HepG2 (cell line): ENCODE results near the gene NCOA5. TPM values are rescaled to one million over a fixed set of nuclear protein-coding genes. Genes with fewer than 3 reads are reported as not detected.

Experiments used
- BCL6 ChIP-seq: IDR thresholded peaks from 2 replicates; pipeline ENCODE4 v1.6.1; 2016; ENCODE audit warnings: missing genetic modification reagents, missing compliant biosample characterization
- GTF3A ChIP-seq: sonication (generic); formaldehyde crosslinking; conservative IDR thresholded peaks from 2 replicates; pipeline ENCODE4 v1.4.0; 2020; ENCODE audit warnings: mild to moderate bottlenecking, missing genetic modification reagents
- HNRNPUL1 ChIP-seq: fragments of 200-400 bp; formaldehyde crosslinking; IDR thresholded peaks from 2 replicates; pipeline ENCODE4 v1.6.1; 2017; ENCODE audit warnings: low read depth, mild to moderate bottlenecking, low read length, moderate library complexity
- MZF1 ChIP-seq: sonication (generic); formaldehyde crosslinking; IDR thresholded peaks from 2 replicates; pipeline ENCODE4 v1.8.1; 2023; ENCODE audit warnings: mild to moderate bottlenecking, missing genetic modification reagents, borderline replicate concordance
- SIN3A ChIP-seq: IDR thresholded peaks from 2 replicates; pipeline ENCODE4 v1.6.1; 2011; ENCODE audit warnings: low read depth, mild to moderate bottlenecking, control low read depth, low read length, borderline replicate concordance
- SOX5 ChIP-seq: IDR thresholded peaks from 2 replicates; pipeline ENCODE4 v1.6.1; 2016; ENCODE audit warnings: borderline replicate concordance
- ZFYVE20 ChIP-seq: sonication (generic); formaldehyde crosslinking; IDR thresholded peaks from 2 replicates; pipeline ENCODE4 v1.8.0; 2023; ENCODE audit warnings: low read depth, mild to moderate bottlenecking, moderate library complexity, missing genetic modification reagents, borderline replicate concordance
- ZKSCAN8 ChIP-seq: IDR thresholded peaks from 2 replicates; pipeline ENCODE4 v1.6.1; 2016; ENCODE audit warnings: borderline replicate concordance, missing genetic modification reagents, missing compliant biosample characterization
- ZNF256 ChIP-seq: sonication (generic); formaldehyde crosslinking; conservative IDR thresholded peaks from 2 replicates; pipeline ENCODE4 v1.4.0; 2020; ENCODE audit warnings: missing genetic modification reagents
- ZNF367 ChIP-seq: sonication (generic); formaldehyde crosslinking; IDR thresholded peaks from 2 replicates; pipeline ENCODE4 v1.4.0; 2020; ENCODE audit warnings: missing genetic modification reagents, borderline replicate concordance
- ZNF546 ChIP-seq: sonication (generic); formaldehyde crosslinking; conservative IDR thresholded peaks from 2 replicates; pipeline ENCODE4 v1.8.1; 2023; ENCODE audit warnings: mild to moderate bottlenecking, missing genetic modification reagents
- ZNF550 ChIP-seq: sonication (generic); formaldehyde crosslinking; IDR thresholded peaks from 2 replicates; pipeline ENCODE4 v1.4.0; 2020; ENCODE audit warnings: mild to moderate bottlenecking, missing genetic modification reagents, borderline replicate concordance
- ZNF615 ChIP-seq: sonication (generic); formaldehyde crosslinking; IDR thresholded peaks from 2 replicates; pipeline ENCODE4 v1.5.0; 2020; ENCODE audit warnings: mild to moderate bottlenecking, missing genetic modification reagents, borderline replicate concordance
- polyA plus RNA-seq, 8 experiments: library from polyadenylated mRNA; depleted of rRNA in 3 of 8; stranded (reverse) in 7 of 8; unstranded in 1 of 8; fragments of >200 nt; fragmentation: Illumina TruSeq in 4 of 8; extraction: Trizol in 4 of 8; gene quantifications; 2 replicates each; pipeline versions ENCODE4 v1.2.1 to v1.2.3, GENCODE V29; 2011 to 2016; ENCODE audit warnings: low read depth in 4 of 8, missing spikeins in 1 of 8, mixed read lengths in 1 of 8; ENCODE audit not compliant: insufficient read depth in 1 of 8
- total RNA-seq, 5 experiments: library from RNA; depleted of rRNA; stranded (reverse); fragments of >200 nt; fragmentation: Illumina TruSeq; extraction: Trizol; gene quantifications; 2 replicates each; pipeline ENCODE4 v1.2.3, GENCODE V29; 2016; ENCODE audit warnings: low read depth in 1 of 5
- TF ChIP-seq, protein P1 (sequence below): sonication (generic); formaldehyde crosslinking; IDR thresholded peaks from 2 replicates; pipeline ENCODE4 v1.8.0; 2022; ENCODE audit warnings: missing genetic modification reagents, mild to moderate bottlenecking, borderline replicate concordance
- TF ChIP-seq, protein P2 (sequence below): IDR thresholded peaks from 2 replicates; pipeline ENCODE4 v1.6.1; 2016; ENCODE audit warnings: mild to moderate bottlenecking, missing biosample characterization, missing genetic modification reagents
- TF ChIP-seq, protein P3 (sequence below): sonication (generic); formaldehyde crosslinking; IDR thresholded peaks from 2 replicates; pipeline ENCODE4 v1.8.1; 2023; ENCODE audit warnings: mild to moderate bottlenecking, moderate library complexity, missing genetic modification reagents
- TF ChIP-seq, protein P4 (sequence below): sonication (generic); formaldehyde crosslinking; IDR thresholded peaks from 2 replicates; pipeline ENCODE4 v1.5.0; 2020; ENCODE audit warnings: mild to moderate bottlenecking, missing genetic modification reagents, borderline replicate concordance
- TF ChIP-seq, protein P5 (sequence below): sonication (generic); formaldehyde crosslinking; IDR thresholded peaks from 2 replicates; pipeline ENCODE4 v1.4.0; 2020; ENCODE audit warnings: missing genetic modification reagents

The NCOA5 gene
- total and polyA plus RNA-seq, 2 of the 13 experiments (the other 11 are each of a cell fraction or from before 2014, with no cell fraction given): 16.5 to 28.4 TPM

DNA sequence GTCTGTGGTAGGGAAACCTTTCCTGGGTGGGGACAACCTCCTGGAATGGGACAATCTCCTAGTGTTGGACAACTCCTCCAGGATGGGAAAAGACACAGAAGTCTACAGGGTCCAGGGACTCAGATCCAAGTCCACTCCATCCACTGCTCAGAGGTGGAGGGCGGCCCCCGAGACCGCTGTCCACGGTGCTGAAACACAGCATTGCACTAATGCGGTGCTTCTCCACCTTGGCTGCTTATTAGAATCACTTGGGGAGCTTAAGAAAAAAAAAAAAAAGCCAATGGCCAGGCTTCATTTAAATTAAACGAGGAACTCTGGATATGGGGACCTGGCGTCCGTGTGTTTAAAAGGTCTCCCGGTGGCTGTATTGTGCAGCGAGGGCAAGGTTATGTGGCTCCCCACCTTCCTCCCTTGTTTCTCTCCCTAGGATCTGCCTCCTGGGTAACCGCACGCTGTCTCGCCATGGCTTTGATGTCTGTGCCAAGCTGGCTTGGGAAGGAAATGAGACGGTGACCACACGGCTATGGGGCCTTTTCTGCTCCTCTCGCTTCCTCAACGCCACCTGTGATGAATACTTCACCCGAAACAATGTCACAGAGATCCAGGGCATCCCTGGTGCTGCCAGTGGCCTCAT is 48.7 kb downstream of the NCOA5 start (continued):
- TF ChIP-seq ZKSCAN8 (CRISPR knock-in tag): 0 out of 2 replicates have a peak, but pooled peaks have one; percentile 66
- TF ChIP-seq, protein P1, sequence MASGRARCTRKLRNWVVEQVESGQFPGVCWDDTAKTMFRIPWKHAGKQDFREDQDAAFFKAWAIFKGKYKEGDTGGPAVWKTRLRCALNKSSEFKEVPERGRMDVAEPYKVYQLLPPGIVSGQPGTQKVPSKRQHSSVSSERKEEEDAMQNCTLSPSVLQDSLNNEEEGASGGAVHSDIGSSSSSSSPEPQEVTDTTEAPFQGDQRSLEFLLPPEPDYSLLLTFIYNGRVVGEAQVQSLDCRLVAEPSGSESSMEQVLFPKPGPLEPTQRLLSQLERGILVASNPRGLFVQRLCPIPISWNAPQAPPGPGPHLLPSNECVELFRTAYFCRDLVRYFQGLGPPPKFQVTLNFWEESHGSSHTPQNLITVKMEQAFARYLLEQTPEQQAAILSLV (CRISPR knock-in tag): 0 out of 2 replicates have a peak, but pooled peaks have one; percentile 62
- TF ChIP-seq SOX5 (CRISPR knock-in tag): peak; percentile 65; the same call in 1 of the 2 replicates
- TF ChIP-seq, protein P2, sequence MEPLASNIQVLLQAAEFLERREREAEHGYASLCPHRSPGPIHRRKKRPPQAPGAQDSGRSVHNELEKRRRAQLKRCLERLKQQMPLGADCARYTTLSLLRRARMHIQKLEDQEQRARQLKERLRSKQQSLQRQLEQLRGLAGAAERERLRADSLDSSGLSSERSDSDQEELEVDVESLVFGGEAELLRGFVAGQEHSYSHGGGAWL: peak; percentile 97
- peak; percentile 80; the same call in 1 of the 2 replicates for TF ChIP-seq ZNF615 (CRISPR knock-in tag)
- no peak for TF ChIP-seq GTF3A (CRISPR knock-in tag)
- TF ChIP-seq ZNF367 (CRISPR knock-in tag): peak; percentile 82; the same call in 1 of the 2 replicates
- TF ChIP-seq, protein P3, sequence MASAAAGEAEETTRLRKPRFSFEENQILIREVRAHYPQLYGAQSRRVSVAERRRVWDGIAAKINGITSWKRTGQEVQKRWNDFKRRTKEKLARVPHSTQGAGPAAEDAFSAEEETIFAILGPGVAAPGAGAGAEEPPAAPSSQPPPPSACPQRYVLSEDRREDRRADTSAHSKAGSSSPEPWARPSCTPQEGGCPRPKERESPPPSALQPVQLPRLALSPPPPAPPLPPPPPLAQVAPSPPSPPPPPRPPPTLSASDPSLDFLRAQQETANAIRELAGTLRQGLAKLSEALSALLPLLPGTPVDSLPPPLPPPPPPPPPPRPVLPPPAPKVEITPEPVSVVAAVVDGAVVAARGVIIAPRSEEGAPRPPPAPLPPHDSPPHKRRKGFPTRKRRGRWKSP (CRISPR knock-in tag): peak; percentile 38; the same call in 1 of the 2 replicates
- peak; percentile 63; the same call in 1 of the 2 replicates for TF ChIP-seq BCL6 (CRISPR knock-in tag)
- TF ChIP-seq, protein P4, sequence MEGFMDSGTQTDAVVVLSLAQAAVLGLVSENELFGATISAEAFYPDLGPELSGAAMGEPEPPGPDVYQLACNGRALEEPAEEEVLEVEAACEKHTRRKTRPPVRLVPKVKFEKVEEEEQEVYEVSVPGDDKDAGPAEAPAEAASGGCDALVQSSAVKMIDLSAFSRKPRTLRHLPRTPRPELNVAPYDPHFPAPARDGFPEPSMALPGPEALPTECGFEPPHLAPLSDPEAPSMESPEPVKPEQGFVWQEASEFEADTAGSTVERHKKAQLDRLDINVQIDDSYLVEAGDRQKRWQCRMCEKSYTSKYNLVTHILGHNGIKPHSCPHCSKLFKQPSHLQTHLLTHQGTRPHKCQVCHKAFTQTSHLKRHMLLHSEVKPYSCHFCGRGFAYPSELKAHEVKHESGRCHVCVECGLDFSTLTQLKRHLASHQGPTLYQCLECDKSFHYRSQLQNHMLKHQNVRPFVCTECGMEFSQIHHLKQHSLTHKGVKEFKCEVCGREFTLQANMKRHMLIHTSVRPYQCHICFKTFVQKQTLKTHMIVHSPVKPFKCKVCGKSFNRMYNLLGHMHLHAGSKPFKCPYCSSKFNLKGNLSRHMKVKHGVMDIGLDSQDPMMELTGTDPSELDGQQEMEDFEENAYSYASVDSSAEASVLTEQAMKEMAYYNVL (CRISPR knock-in tag): peak; percentile 58; the same call in 1 of the 2 replicates
- 0 out of 2 replicates have a peak, but pooled peaks have one; percentile 36 for TF ChIP-seq ZNF546 (CRISPR knock-in tag)
- TF ChIP-seq HNRNPUL1: no peak
- peak; percentile 98 for TF ChIP-seq ZNF256 (CRISPR knock-in tag)
- no peak for TF ChIP-seq MZF1 (CRISPR knock-in tag)
- peak; percentile 61; the same call in 1 of the 2 replicates for TF ChIP-seq SIN3A
- TF ChIP-seq, protein P5, sequence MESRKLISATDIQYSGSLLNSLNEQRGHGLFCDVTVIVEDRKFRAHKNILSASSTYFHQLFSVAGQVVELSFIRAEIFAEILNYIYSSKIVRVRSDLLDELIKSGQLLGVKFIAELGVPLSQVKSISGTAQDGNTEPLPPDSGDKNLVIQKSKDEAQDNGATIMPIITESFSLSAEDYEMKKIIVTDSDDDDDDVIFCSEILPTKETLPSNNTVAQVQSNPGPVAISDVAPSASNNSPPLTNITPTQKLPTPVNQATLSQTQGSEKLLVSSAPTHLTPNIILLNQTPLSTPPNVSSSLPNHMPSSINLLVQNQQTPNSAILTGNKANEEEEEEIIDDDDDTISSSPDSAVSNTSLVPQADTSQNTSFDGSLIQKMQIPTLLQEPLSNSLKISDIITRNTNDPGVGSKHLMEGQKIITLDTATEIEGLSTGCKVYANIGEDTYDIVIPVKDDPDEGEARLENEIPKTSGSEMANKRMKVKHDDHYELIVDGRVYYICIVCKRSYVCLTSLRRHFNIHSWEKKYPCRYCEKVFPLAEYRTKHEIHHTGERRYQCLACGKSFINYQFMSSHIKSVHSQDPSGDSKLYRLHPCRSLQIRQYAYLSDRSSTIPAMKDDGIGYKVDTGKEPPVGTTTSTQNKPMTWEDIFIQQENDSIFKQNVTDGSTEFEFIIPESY (CRISPR knock-in tag): peak; percentile 41; the same call in 1 of the 2 replicates
- no peak for TF ChIP-seq ZNF550 (CRISPR knock-in tag)
- TF ChIP-seq ZFYVE20 (CRISPR knock-in tag): 0 out of 2 replicates have a peak, but pooled peaks have one; percentile 55
